GM10266 (cell line): ENCODE data around the gene ADTRP.

Source experiments
- DNase-seq: peaks from one replicate; pipeline ENCODE4 v3.0.0; 2012; ENCODE audit errors: extremely low spot score
- TF ChIP-seq, protein P1 (sequence below): IDR thresholded peaks from 2 replicates; pipeline ENCODE4 v1.5.1; 2012; ENCODE audit warnings: mild to moderate bottlenecking, low read depth; ENCODE audit not compliant: control insufficient read depth, insufficient read depth; ENCODE audit errors: missing control alignments

ADTRP gene

DNA sequence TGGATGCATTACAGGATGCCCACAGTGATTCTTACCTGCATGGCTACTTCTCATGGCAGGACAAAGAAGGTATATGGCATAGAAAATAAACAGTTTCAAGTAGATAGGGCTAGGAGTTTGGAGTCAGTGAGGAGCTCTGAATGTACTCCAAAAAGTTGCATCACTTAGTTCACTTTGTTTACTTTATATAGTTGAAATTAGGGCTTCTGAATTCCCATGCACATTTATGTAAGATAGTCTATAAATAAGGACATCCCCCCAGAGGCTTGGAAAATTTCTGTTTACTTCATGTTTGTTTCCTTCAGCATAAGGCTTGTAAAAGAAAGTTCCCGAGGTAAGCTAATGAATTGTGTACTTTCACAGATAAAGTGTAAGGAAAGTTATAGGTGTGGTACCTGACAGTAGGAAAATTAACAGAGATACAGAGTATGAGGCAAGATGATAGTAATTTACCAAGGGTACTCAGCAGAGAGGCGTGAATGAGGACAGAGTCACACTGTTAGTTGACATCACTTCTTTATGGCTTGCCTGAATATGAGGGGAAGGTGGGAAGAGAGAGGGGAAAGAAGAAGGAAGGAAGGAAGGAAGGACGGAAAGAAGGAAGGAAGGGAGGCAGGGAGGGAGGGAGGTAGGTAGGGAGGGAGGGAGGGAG is 51.1 kb downstream of the ADTRP start:
- TF ChIP-seq, protein P1, sequence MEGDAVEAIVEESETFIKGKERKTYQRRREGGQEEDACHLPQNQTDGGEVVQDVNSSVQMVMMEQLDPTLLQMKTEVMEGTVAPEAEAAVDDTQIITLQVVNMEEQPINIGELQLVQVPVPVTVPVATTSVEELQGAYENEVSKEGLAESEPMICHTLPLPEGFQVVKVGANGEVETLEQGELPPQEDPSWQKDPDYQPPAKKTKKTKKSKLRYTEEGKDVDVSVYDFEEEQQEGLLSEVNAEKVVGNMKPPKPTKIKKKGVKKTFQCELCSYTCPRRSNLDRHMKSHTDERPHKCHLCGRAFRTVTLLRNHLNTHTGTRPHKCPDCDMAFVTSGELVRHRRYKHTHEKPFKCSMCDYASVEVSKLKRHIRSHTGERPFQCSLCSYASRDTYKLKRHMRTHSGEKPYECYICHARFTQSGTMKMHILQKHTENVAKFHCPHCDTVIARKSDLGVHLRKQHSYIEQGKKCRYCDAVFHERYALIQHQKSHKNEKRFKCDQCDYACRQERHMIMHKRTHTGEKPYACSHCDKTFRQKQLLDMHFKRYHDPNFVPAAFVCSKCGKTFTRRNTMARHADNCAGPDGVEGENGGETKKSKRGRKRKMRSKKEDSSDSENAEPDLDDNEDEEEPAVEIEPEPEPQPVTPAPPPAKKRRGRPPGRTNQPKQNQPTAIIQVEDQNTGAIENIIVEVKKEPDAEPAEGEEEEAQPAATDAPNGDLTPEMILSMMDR, result no peak
- DNase-seq, result no peak

DNA sequence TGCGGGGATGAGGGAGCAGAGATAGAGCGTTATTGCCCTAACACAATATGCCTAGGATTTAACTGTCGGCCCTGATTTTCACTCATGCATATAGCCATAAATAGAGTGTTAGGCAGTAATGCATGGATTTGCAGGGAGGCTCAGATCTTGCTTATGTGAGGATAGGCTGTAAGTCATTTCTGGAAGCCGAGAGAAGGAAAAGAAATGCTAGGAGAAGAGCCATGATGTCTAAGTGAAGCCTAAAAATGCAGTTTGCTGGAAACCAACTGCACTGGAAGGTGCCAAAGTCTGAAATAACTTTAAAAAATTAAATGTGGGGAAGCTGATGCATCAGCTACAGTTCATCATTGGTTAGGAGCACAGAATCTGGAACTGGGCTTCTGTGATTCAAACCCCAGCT is 54.3 kb downstream of the ADTRP start:
- TF ChIP-seq, protein P1, result no peak
- no peak for DNase-seq

DNA sequence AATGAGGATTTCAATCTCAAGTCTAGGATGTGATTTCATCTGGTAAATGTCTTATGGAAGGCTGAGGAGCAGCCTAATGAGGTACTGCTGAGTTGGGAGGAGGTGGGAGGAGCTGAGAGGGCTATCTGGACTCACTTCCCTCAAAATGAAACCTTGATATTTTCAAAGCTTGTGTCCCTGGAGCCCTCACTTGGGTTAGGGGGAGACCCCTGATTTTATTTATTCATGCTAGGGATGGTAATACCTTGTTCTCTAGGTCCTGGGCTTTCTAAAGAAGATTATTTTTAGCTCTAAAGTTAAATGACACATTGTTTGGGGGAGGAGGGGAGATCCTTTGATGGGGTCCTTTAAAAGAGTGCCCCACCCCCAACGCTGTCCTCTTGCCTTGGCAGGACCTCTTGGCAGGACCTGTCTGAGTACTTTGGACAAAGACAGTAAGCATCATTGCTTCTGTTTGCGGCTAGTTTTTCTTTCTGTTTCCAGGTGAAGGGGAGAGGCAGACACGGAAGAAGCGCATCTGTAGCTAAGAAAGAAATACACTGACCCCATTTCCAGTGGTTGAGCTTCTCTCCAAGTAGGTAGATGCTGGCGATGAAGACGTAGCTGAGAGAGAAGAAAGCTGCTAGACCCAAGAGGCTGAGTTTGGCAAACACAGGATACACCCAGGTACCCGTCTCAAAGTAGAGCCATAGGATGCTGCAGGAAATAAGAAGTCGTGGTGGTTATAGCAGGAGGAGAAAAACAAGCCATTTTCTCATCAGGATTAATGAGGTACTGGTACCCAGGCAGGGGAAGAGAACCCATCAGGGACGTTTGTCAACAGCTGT is 55.6 kb downstream of the ADTRP start:
- TF ChIP-seq, protein P1, result no peak
- DNase-seq, result peak; percentile 25

DNA sequence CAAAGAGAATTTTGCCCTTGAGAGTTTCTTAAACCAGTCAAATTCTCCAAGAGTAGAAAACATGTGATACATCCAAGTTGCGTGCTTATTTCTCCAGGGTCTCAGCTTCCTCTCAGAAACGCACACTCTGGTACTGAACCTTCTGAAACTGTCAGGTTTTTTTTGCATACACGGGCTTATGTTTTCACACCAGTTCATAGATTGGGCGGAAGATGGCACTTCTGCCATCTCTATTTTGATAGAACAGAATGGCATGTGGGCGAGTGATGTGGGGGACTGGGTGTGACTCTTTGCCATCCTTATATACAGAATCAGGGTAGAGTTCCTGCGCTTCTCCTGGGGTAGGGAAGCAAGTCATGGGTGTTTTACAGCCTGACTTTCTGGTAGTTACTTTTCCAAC is 56.4 kb downstream of the ADTRP start:
- no peak for DNase-seq
- TF ChIP-seq, protein P1, result no peak

DNA sequence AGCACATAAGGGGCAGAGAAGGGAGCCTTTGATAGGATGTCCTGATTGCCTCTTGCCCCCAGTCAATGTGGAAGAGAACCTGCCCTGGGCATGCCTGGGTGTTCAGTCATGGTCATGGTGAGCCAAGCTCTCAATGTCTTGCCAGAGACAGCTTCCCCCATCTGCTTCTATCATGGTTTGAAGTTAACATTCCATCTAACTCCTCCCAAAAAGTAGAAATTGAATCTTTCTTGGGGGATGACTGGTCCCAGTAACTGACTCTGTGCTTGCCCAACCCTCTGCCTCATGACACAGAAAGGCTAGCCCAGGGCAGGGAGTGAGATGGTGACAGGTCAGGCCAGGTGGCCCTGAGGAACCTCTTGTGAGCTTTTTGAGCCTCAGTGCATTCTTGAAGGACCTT is 60.1 kb downstream of the ADTRP start:
- TF ChIP-seq, protein P1, result no peak

DNA sequence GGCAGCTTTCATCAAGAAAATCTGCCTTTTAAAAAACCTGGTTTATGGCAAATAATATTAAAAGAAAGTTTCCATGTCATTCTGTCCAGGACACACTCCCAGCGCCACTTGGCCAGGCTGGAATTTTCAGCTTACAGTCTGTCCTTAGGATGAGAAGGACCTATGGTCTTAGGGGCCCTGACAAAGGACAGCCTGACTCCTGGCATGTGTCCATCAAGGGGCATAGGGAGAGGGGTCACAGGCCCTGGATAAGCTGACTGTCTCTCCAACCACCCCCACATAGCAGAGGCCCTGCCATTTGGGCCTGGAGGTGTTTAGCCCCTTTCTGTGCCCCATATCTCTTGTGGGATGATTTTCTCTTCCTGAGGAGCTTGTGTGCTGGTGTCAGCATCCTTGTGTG is 60.6 kb downstream of the ADTRP start:
- no peak for DNase-seq
- TF ChIP-seq, protein P1, result no peak

More for the DNA sequence above, 60.1 kb downstream of the ADTRP start:
- DNase-seq, result no peak

DNA sequence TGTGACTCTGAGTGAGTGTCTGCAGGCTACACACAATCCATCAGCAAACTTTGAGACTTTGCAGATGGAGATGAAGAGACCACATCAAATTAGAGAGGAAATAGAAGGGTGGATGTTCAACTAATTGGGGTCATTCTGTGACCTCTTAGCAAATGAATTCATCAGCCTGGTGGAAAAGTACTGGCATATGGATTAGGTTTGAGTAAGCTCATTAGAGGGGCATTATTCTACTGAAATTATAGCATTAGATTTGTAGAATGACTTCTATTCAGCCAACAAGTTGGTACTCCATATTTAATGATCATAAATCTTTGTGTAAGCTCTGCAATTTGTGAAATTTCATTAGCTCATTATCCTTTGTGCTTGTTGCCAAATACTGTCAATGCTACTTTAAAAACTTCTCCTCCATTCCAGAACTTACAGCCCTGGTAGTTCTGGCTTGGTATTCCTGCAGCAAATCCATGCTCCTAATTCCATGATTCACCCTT is 63.8 kb downstream of the ADTRP start:
- DNase-seq, result no peak

More for the DNA sequence above, 63.8 kb downstream of the ADTRP start:
- TF ChIP-seq, protein P1, result no peak
